ENCODE results near the gene RPTN.

DNA sequence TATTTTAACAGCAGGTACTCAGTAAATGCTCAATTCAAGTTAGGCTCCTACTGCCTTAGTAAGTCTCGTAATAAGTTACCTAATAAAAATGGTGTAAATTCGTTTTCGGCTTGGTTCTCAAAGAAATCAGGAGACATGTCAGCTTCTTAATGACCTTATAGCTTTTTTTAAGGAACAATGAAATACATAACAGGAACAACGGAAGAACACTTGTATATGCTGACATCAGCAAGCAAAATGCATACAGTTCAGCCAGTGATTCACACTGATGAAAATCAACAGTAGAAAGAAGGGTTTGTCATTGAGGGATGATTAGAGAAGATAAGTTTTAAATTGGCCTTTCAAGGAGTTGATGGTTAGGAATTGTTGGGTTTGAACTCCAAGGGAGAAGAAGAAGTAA is 13.3 kb downstream of the RPTN start:
- TF ChIP-seq, protein P1, sequence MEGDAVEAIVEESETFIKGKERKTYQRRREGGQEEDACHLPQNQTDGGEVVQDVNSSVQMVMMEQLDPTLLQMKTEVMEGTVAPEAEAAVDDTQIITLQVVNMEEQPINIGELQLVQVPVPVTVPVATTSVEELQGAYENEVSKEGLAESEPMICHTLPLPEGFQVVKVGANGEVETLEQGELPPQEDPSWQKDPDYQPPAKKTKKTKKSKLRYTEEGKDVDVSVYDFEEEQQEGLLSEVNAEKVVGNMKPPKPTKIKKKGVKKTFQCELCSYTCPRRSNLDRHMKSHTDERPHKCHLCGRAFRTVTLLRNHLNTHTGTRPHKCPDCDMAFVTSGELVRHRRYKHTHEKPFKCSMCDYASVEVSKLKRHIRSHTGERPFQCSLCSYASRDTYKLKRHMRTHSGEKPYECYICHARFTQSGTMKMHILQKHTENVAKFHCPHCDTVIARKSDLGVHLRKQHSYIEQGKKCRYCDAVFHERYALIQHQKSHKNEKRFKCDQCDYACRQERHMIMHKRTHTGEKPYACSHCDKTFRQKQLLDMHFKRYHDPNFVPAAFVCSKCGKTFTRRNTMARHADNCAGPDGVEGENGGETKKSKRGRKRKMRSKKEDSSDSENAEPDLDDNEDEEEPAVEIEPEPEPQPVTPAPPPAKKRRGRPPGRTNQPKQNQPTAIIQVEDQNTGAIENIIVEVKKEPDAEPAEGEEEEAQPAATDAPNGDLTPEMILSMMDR (IDR thresholded peaks at IDR 0.05), result no peak
- no peak for TF ChIP-seq POLR2A (IDR thresholded peaks at IDR 0.05)
